Neural progenitor cell (in vitro differentiated cells): ENCODE results near the gene ABCC4. TPM values are rescaled to one million over a fixed set of nuclear protein-coding genes. Genes with fewer than 3 reads are reported as not detected.

ENCODE experiments used
- DNase-seq: peaks from one replicate; pipeline ENCODE4 v3.0.0-alpha.2; 2016; ENCODE audit warnings: low spot score
- H2AFZ ChIP-seq: fragments of 200-600 bp; sonication (generic); replicated peaks from 2 replicates; pipeline ENCODE4 v1.6.1; 2016; ENCODE audit warnings: antibody characterized with exemption
- H3F3A ChIP-seq: fragments of 200-600 bp; sonication (generic); 2 replicates; pipeline ENCODE4 v1.6.1; 2016; ENCODE audit warnings: antibody characterized with exemption, low read depth
- H3K27ac ChIP-seq: fragments of 200-600 bp; sonication (generic); 2 replicates; pipeline ENCODE4 v1.5.1; 2016; ENCODE audit warnings: mild to moderate bottlenecking
- H3K27me3 ChIP-seq: fragments of 200-600 bp; sonication (generic); 2 replicates; pipeline ENCODE4 v1.6.1; 2016; ENCODE audit warnings: mild to moderate bottlenecking, moderate library complexity
- H3K36me3 ChIP-seq: fragments of 200-600 bp; sonication (generic); 2 replicates; pipeline ENCODE4 v1.5.1; 2016
- H3K4me1 ChIP-seq: fragments of 200-600 bp; sonication (generic); 2 replicates; pipeline ENCODE4 v1.6.1; 2016; ENCODE audit warnings: mixed run types
- H3K4me2 ChIP-seq: fragments of 200-600 bp; sonication (generic); 2 replicates; pipeline ENCODE4 v1.6.1; 2016
- H3K4me3 ChIP-seq: fragments of 200-600 bp; sonication (generic); 2 replicates; pipeline ENCODE4 v1.5.1; 2016
- H3K79me2 ChIP-seq: fragments of 200-600 bp; sonication (generic); 2 replicates; pipeline ENCODE4 v1.6.1; 2016; ENCODE audit warnings: low read depth
- H3K9ac ChIP-seq: fragments of 200-600 bp; sonication (generic); 2 replicates; pipeline ENCODE4 v1.6.1; 2016
- H3K9me3 ChIP-seq: fragments of 200-600 bp; sonication (generic); 2 replicates; pipeline ENCODE4 v1.5.1; 2016; ENCODE audit warnings: low read depth
- H4K20me1 ChIP-seq: fragments of 200-600 bp; sonication (generic); 2 replicates; pipeline ENCODE4 v1.6.1; 2016; ENCODE audit warnings: low read depth
- H3K27ac Mint-ChIP-seq: 3 replicates; pipeline ENCODE4 v1.8.0; 2021; ENCODE audit warnings: mixed read lengths
- H3K27me3 Mint-ChIP-seq: 2 replicates; pipeline ENCODE4 v1.8.0; 2022; ENCODE audit warnings: low read depth, mild to moderate bottlenecking, inconsistent platforms, moderate library complexity, mixed read lengths; ENCODE audit not compliant: insufficient read depth
- H3K36me3 Mint-ChIP-seq: 3 replicates; pipeline ENCODE4 v1.8.0; 2021; ENCODE audit warnings: mixed read lengths
- H3K4me1 Mint-ChIP-seq: 3 replicates; pipeline ENCODE4 v1.8.0; 2021; ENCODE audit warnings: mixed read lengths
- H3K4me3 Mint-ChIP-seq: 3 replicates; pipeline ENCODE4 v1.8.0; 2021; ENCODE audit warnings: mild to moderate bottlenecking, moderate library complexity, mixed read lengths
- H3K9me3 Mint-ChIP-seq: 3 replicates; pipeline ENCODE4 v1.8.0; 2020; ENCODE audit warnings: mixed read lengths
- EZH2 ChIP-seq: fragments of 200-600 bp; sonication (generic); IDR thresholded peaks from 2 replicates; pipeline ENCODE4 v1.6.1; 2017; ENCODE audit warnings: antibody characterized with exemption, mild to moderate bottlenecking, moderate library complexity
- EZH2phosphoT487 ChIP-seq: fragments of 200-600 bp; sonication (generic); IDR thresholded peaks from 2 replicates; pipeline ENCODE4 v1.6.1; 2017; ENCODE audit warnings: antibody characterized with exemption
- total RNA-seq: library from RNA; depleted of rRNA; stranded (reverse); fragments of >200 nt; gene quantifications from 2 replicates; pipeline ENCODE4 v1.2.3, GENCODE V29; 2015; ENCODE audit warnings: low replicate concordance
- TF ChIP-seq, protein P1 (sequence below): fragments of 200-600 bp; sonication (generic); IDR thresholded peaks from 2 replicates; pipeline ENCODE4 v1.5.1; 2017; ENCODE audit warnings: antibody characterized with exemption, mild to moderate bottlenecking

The ABCC4 gene
- total RNA-seq, 1 donor from 2014 or later: 23.6 TPM

DNA sequence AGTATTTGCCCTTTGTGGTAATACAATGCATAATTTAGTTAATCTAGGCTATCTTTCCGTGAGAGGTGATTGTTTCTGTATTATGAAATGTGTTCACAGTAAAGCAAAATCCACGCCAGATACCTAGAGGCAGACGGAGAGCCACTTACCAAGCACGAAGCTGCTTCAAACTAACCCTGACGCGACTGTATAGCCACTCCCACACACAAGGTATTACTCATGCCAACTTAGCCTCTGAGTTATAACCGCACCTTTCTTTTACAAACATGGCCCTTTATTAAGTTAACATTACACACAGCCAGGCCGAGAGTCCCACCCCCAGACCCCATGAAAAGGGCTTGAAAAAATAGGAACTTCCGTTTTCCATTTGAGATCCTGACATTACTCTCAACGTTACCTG lies 185.7 kb downstream of the ABCC4 start:
- peaks cover 41% of the 10 kb centered on the region for H3K4me1 Mint-ChIP-seq

DNA sequence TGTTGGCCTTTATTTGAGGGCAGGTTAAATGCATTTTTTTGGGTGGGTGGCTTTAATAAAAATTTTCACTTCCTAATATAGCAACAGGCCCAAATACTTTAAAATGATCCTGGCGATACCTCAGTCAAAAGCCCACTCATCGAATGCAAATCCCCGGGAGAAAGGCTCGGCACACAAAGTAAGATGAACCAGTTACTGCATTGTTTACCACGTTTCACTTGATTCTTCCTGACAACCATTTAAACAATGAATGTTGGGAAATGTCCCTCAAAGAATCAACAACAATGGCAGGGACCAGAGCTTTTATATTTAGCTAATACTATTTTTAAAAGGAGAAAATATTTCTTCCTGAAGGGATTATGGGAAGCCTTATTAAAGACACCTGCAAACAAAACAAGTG lies 187.7 kb downstream of the ABCC4 start:
- H3K4me1 ChIP-seq: peaks cover 54% of the 10 kb centered on the region
- H3K36me3 Mint-ChIP-seq: peaks cover 10% of the 10 kb centered on the region
- H3K27ac ChIP-seq: peak overlapping the region; percentile 90
- H3K4me3 ChIP-seq: no peak overlapping the region
- H3K9ac ChIP-seq: no peak overlapping the region
- peaks cover 56% of the 10 kb centered on the region for H3F3A ChIP-seq
- no peaks in the 10 kb centered on the region for H3K27me3 ChIP-seq
- H3K4me1 Mint-ChIP-seq: peaks cover 41% of the 10 kb centered on the region
- no peak overlapping the region for H3K27ac Mint-ChIP-seq
- H3K4me2 ChIP-seq: peak overlapping the region; percentile 59
- H3K79me2 ChIP-seq: no peaks in the 10 kb centered on the region
- H3K9me3 ChIP-seq: no peaks in the 10 kb centered on the region
- H3K27me3 Mint-ChIP-seq: no peaks in the 10 kb centered on the region
- no peaks in the 10 kb centered on the region for H4K20me1 ChIP-seq
- H3K36me3 ChIP-seq: no peaks in the 10 kb centered on the region
- H3K9me3 Mint-ChIP-seq: peaks cover 6% of the 10 kb centered on the region
- TF ChIP-seq EZH2phosphoT487 (no peak), EZH2 (no peak)
- TF ChIP-seq, protein P1, sequence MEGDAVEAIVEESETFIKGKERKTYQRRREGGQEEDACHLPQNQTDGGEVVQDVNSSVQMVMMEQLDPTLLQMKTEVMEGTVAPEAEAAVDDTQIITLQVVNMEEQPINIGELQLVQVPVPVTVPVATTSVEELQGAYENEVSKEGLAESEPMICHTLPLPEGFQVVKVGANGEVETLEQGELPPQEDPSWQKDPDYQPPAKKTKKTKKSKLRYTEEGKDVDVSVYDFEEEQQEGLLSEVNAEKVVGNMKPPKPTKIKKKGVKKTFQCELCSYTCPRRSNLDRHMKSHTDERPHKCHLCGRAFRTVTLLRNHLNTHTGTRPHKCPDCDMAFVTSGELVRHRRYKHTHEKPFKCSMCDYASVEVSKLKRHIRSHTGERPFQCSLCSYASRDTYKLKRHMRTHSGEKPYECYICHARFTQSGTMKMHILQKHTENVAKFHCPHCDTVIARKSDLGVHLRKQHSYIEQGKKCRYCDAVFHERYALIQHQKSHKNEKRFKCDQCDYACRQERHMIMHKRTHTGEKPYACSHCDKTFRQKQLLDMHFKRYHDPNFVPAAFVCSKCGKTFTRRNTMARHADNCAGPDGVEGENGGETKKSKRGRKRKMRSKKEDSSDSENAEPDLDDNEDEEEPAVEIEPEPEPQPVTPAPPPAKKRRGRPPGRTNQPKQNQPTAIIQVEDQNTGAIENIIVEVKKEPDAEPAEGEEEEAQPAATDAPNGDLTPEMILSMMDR: no peak
- no peak overlapping the region for H2AFZ ChIP-seq
- peak; percentile 79 for DNase-seq
- H3K4me3 Mint-ChIP-seq: no peak overlapping the region

More for the DNA sequence above, 185.7 kb downstream of the ABCC4 start:
- H3F3A ChIP-seq: peaks cover 56% of the 10 kb centered on the region
- peak overlapping the region; percentile 26 for H3K4me2 ChIP-seq
- H3K9ac ChIP-seq: no peak overlapping the region
- no peaks in the 10 kb centered on the region for H3K9me3 ChIP-seq
- Mint-ChIP-seq H3K27me3 (no peaks in the 10 kb centered on the region), H3K27ac (no peak overlapping the region), H3K9me3 (no peaks in the 10 kb centered on the region), H3K36me3 (peaks cover 3% of the 10 kb centered on the region), H3K4me3 (no peak overlapping the region)
- H4K20me1 ChIP-seq: no peaks in the 10 kb centered on the region
- H3K27me3 ChIP-seq: no peaks in the 10 kb centered on the region
- TF ChIP-seq, protein P1: no peak
- no peak for TF ChIP-seq EZH2phosphoT487
- no peak for TF ChIP-seq EZH2
- H3K79me2 ChIP-seq: no peaks in the 10 kb centered on the region
- no peak overlapping the region for H3K4me3 ChIP-seq
- H3K36me3 ChIP-seq: no peaks in the 10 kb centered on the region
- no peak for DNase-seq
- H3K27ac ChIP-seq: peak overlapping the region; percentile 90
- peaks cover 54% of the 10 kb centered on the region for H3K4me1 ChIP-seq
- H2AFZ ChIP-seq: no peak overlapping the region

DNA sequence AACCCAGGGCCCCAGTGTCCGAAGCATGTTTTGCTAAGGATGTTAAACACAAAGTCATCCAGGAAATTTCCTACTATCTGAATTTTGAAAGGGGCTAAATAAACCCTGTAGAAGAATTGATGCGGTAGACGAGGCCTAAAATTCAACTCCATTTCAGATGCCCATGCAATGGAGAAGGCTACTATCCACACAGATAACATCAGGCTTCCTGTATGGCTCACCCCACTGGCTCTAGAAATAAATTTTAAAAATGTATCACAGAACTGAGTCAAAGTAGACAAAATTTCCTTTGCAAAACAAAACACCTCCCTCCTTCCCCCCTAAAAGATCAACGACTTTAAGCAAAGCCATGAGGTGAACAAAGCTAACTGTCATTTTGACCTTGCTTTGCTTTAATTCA lies 188.4 kb downstream of the ABCC4 start:
- Mint-ChIP-seq H3K27ac (peak overlapping the region; percentile 23), H3K27me3 (no peaks in the 10 kb centered on the region), H3K36me3 (peaks cover 9% of the 10 kb centered on the region), H3K4me3 (no peak overlapping the region), H3K9me3 (peaks cover 10% of the 10 kb centered on the region), H3K4me1 (peaks cover 41% of the 10 kb centered on the region)
- no peaks in the 10 kb centered on the region for H3K27me3 ChIP-seq
- H2AFZ ChIP-seq: no peak overlapping the region
- peak overlapping the region; percentile 59 for H3K4me2 ChIP-seq
- TF ChIP-seq, protein P1: no peak
- no peak for TF ChIP-seq EZH2phosphoT487
- no peak for TF ChIP-seq EZH2
- peaks cover 54% of the 10 kb centered on the region for H3K4me1 ChIP-seq
- no peak overlapping the region for H3K4me3 ChIP-seq
- no peak for DNase-seq
- no peaks in the 10 kb centered on the region for H3K79me2 ChIP-seq
- no peak overlapping the region for H3K9ac ChIP-seq
- H3K27ac ChIP-seq: peak overlapping the region; percentile 90
- no peaks in the 10 kb centered on the region for H3K36me3 ChIP-seq
- peaks cover 56% of the 10 kb centered on the region for H3F3A ChIP-seq
- H3K9me3 ChIP-seq: peaks cover 6% of the 10 kb centered on the region
- H4K20me1 ChIP-seq: no peaks in the 10 kb centered on the region
